Stimulated activated memory B cell treated with anti-CD40 and anti-IgM and Interleukin-4, amounts not matched to agents 10 μg/mL and 1 μg/mL and 100 μg/mL, for 72 hours (primary cell): Measurements from ENCODE around the gene KIRREL3.

Experiments used
- ATAC-seq: fragments of 150-1000 bp; cut with Tn5 transposase; 2 replicates; pipeline ENCODE4 v1.10.0; 2021
- H3K27ac Mint-ChIP-seq: one replicate; pipeline ENCODE4 v1.8.0; 2022; ENCODE audit warnings: mild to moderate bottlenecking, mixed read lengths
- H3K27me3 Mint-ChIP-seq: one replicate; pipeline ENCODE4 v1.8.0; 2022; ENCODE audit warnings: mixed read lengths
- H3K36me3 Mint-ChIP-seq: one replicate; pipeline ENCODE4 v1.8.0; 2022; ENCODE audit warnings: mixed read lengths
- H3K4me1 Mint-ChIP-seq: one replicate; pipeline ENCODE4 v1.8.0; 2022; ENCODE audit warnings: mixed read lengths
- H3K4me3 Mint-ChIP-seq: one replicate; pipeline ENCODE4 v1.8.0; 2022; ENCODE audit warnings: mild to moderate bottlenecking, moderate library complexity, mixed read lengths
- H3K9me3 Mint-ChIP-seq: one replicate; pipeline ENCODE4 v1.8.0; 2022; ENCODE audit warnings: mixed read lengths

The KIRREL3 gene

DNA sequence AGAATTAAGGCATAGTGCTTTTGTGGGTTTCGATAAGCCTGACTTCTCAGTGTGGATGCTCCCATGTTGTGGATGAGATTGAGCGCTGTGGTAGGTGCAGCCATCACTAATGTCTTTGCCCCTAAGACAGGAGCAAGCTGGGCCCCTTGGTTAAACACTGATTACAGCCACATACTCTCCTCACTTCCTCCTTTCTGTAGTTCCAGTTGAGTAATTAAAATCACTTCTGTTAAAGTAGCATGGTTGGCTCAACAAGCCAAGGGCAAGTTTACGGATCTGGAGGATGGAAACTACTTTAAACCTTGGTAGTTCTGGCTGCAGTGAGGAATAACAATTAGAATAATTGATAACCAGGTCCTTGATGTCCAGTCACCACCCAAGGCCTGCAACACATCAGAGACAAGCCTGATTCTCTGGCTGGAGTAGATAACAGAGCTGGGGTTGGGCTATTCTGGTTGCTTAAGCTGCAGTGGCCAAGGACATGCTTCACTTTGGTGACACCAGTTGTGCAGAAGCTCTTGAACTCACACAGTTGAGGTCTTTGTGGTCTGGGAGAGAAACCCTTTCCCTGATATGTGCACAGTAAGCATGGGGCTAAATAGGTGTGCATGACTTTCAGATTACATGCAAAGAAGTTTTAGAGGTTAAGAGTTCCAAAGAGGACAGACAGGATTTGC lies 81.3 kb downstream of the KIRREL3 start:
- H3K36me3 Mint-ChIP-seq = no peaks in the 10 kb centered on the region
- no peak overlapping the region for H3K27ac Mint-ChIP-seq
- no peaks in the 10 kb centered on the region for H3K9me3 Mint-ChIP-seq

DNA sequence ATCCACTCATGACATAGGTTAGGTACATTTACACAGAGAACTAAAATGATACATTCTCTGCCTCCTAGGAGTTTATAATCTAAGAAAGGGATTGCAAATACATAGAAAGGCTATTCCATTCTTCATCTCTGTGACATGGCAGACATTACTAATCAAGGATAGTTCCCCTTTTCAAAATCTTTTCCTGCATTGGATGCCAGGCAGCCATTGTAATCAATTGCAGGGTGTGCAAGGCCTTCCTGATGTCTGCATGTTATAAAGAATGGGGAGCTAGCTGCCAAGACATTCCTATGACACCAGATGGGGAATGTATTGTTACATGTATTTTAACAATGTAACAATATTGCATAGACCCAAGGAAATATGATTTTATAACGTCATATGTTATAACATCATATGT lies 82.0 kb downstream of the KIRREL3 start:
- H3K27ac Mint-ChIP-seq = no peak overlapping the region
- no peaks in the 10 kb centered on the region for H3K9me3 Mint-ChIP-seq

More for the DNA sequence above, 81.3 kb downstream of the KIRREL3 start:
- H3K27me3 Mint-ChIP-seq = no peaks in the 10 kb centered on the region
- peak; percentile 59 for ATAC-seq
- H3K4me1 Mint-ChIP-seq = no peaks in the 10 kb centered on the region
- no peak overlapping the region for H3K4me3 Mint-ChIP-seq

DNA sequence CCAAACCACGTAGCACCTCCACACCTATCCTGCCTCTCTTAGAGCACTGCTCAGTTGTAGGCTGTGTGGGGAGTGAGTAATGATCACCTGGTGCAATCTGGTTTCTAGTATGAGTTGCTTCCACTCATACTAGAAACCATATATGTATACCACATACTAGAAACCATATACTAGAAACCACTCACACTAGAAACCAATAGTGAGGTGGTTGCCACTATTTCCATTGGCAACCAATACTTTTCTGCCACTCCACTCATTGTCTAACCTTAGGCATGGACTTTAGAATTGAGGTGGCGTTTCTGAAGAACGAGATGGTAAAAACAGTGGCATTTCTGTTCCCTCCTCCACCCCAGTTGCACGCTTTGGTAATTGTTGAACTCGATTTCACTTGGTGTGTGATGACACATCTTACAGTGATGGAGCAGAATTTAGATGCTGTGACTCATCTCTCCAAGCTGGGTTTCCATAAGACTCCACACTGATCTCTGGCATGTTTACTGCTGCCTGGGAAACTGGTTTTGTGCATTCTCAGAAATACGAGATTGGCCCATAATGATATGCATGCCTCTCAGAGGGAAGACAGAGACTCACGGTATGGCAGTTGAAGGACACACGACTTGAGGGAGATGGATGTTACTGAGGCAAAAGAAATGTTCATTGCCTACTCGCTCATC lies 82.9 kb downstream of the KIRREL3 start:
- Mint-ChIP-seq H3K27me3 (no peaks in the 10 kb centered on the region), H3K27ac (no peak overlapping the region), H3K36me3 (no peaks in the 10 kb centered on the region), H3K4me1 (no peaks in the 10 kb centered on the region), H3K4me3 (no peak overlapping the region), H3K9me3 (no peaks in the 10 kb centered on the region)
- peak; percentile 65 for ATAC-seq

More for the DNA sequence above, 82.0 kb downstream of the KIRREL3 start:
- Mint-ChIP-seq H3K27me3 (no peaks in the 10 kb centered on the region), H3K36me3 (no peaks in the 10 kb centered on the region), H3K4me3 (no peak overlapping the region), H3K4me1 (no peaks in the 10 kb centered on the region)
- ATAC-seq = no peak

GRCh38 chr11:126915430-126915829 lies 85.1 kb downstream of the KIRREL3 start:
- Mint-ChIP-seq H3K9me3 (peaks cover 2% of the 10 kb centered on the region), H3K4me1 (no peaks in the 10 kb centered on the region), H3K4me3 (no peak overlapping the region), H3K27ac (no peak overlapping the region), H3K36me3 (no peaks in the 10 kb centered on the region), H3K27me3 (peaks cover 8% of the 10 kb centered on the region)
- no peak for ATAC-seq

GRCh38 chr11:126914941-126915340 lies 85.6 kb downstream of the KIRREL3 start:
- no peak for ATAC-seq
- no peak overlapping the region for H3K4me3 Mint-ChIP-seq
- peaks cover 2% of the 10 kb centered on the region for H3K9me3 Mint-ChIP-seq
- H3K4me1 Mint-ChIP-seq = no peaks in the 10 kb centered on the region
- H3K27me3 Mint-ChIP-seq = peaks cover 8% of the 10 kb centered on the region
- H3K36me3 Mint-ChIP-seq = no peaks in the 10 kb centered on the region
- H3K27ac Mint-ChIP-seq = no peak overlapping the region

DNA sequence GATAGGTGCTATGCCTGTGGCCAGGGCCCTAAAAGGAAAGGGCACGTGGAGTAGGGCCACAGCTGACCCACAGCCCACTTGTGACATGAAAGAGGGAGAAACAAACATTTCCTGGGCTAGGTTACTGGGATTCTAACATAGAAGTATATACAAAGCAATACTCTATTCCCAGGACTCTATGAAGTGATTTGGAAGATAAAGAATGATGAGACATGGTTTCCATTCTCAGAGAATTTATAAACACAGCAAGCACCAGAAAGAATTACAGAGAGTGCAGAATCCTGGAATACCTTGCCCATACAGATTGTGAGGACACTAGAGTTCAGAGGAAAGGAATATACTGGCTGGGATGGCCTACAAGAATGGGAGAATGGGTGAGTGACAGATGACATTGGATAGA lies 86.4 kb downstream of the KIRREL3 start:
- Mint-ChIP-seq H3K36me3 (no peaks in the 10 kb centered on the region), H3K27me3 (peaks cover 8% of the 10 kb centered on the region), H3K27ac (no peak overlapping the region), H3K4me1 (no peaks in the 10 kb centered on the region), H3K4me3 (no peak overlapping the region), H3K9me3 (peaks cover 2% of the 10 kb centered on the region)
- ATAC-seq = no peak

GRCh38 chr11:126904520-126904919 lies 96.0 kb downstream of the KIRREL3 start:
- H3K36me3 Mint-ChIP-seq = no peaks in the 10 kb centered on the region
- no peaks in the 10 kb centered on the region for H3K27me3 Mint-ChIP-seq
- no peak overlapping the region for H3K27ac Mint-ChIP-seq
- no peak for ATAC-seq
- H3K4me3 Mint-ChIP-seq = no peak overlapping the region
- H3K9me3 Mint-ChIP-seq = no peaks in the 10 kb centered on the region
- no peaks in the 10 kb centered on the region for H3K4me1 Mint-ChIP-seq

DNA sequence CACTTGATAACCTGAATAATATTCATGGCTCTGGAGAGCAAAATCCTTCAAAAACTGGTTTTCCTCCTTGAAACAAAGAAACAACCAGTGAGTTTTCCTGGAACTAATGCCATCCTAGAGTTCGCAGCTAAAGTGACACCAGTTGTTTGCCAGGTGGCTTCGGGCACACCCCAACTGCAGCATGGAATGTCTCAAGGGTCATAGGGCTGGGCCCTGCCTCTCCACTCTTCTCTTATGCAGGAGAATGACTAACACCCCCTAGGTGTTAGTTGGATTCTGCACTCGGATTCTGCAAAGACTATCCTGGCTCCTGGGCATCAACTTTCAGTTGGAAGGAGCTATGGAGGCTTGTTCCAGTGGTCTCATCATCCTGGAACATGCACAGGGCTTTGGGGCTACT lies 98.8 kb downstream of the KIRREL3 start:
- ATAC-seq = no peak
- Mint-ChIP-seq H3K27ac (no peak overlapping the region), H3K9me3 (peaks cover under 1% of the 10 kb centered on the region), H3K4me1 (no peaks in the 10 kb centered on the region), H3K27me3 (no peaks in the 10 kb centered on the region), H3K4me3 (no peak overlapping the region), H3K36me3 (no peaks in the 10 kb centered on the region)

- ATAC-seq = no peak
- no peaks in the 10 kb centered on the region for H3K27me3 Mint-ChIP-seq
- H3K9me3 Mint-ChIP-seq = peaks cover 6% of the 10 kb centered on the region
- no peak overlapping the region for H3K27ac Mint-ChIP-seq
- no peaks in the 10 kb centered on the region for H3K4me1 Mint-ChIP-seq
- H3K36me3 Mint-ChIP-seq = no peaks in the 10 kb centered on the region
- no peak overlapping the region for H3K4me3 Mint-ChIP-seq
Measured at GRCh38 chr11:126899961-126900748, 100.4 kb downstream of the KIRREL3 start.

- Mint-ChIP-seq H3K9me3 (peaks cover 6% of the 10 kb centered on the region), H3K4me1 (no peaks in the 10 kb centered on the region), H3K27me3 (no peaks in the 10 kb centered on the region), H3K36me3 (no peaks in the 10 kb centered on the region), H3K27ac (no peak overlapping the region), H3K4me3 (no peak overlapping the region)
- no peak for ATAC-seq
Measured at GRCh38 chr11:126898802-126899201, 101.8 kb downstream of the KIRREL3 start.

GRCh38 chr11:126897430-126897829 lies 103.1 kb downstream of the KIRREL3 start:
- no peak for ATAC-seq
- H3K9me3 Mint-ChIP-seq = peaks cover 8% of the 10 kb centered on the region
- no peaks in the 10 kb centered on the region for H3K27me3 Mint-ChIP-seq
- H3K4me1 Mint-ChIP-seq = no peaks in the 10 kb centered on the region
- no peak overlapping the region for H3K4me3 Mint-ChIP-seq
- no peak overlapping the region for H3K27ac Mint-ChIP-seq
- H3K36me3 Mint-ChIP-seq = no peaks in the 10 kb centered on the region

DNA sequence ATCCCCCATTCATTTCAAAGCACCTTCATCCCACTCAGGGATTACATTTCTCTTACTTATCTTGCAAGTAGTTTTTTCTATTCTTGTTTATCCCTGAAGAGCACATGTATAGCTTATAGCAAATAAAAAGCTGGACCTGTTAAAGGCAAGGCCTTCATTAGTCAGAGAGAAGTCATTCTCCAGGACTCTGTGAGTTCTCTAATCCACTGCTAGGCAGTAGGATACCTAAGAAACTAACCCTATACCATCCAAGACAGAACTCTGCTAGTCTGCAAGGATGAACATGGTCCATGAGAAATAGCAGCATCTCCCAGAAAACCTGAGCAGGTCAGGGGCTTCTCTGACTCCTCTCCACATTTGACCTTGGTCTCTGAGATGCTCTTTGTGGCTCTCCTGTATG lies 104.5 kb downstream of the KIRREL3 start:
- H3K9me3 Mint-ChIP-seq = peaks cover 8% of the 10 kb centered on the region
- no peak for ATAC-seq
- H3K4me1 Mint-ChIP-seq = no peaks in the 10 kb centered on the region
- no peak overlapping the region for H3K4me3 Mint-ChIP-seq
- no peak overlapping the region for H3K27ac Mint-ChIP-seq
- no peaks in the 10 kb centered on the region for H3K36me3 Mint-ChIP-seq
- H3K27me3 Mint-ChIP-seq = no peaks in the 10 kb centered on the region

GRCh38 chr11:126893796-126894195 lies 106.8 kb downstream of the KIRREL3 start:
- Mint-ChIP-seq H3K4me1 (no peaks in the 10 kb centered on the region), H3K4me3 (no peak overlapping the region), H3K27ac (no peak overlapping the region), H3K27me3 (no peaks in the 10 kb centered on the region), H3K36me3 (no peaks in the 10 kb centered on the region), H3K9me3 (peaks cover 8% of the 10 kb centered on the region)
- ATAC-seq = no peak

DNA sequence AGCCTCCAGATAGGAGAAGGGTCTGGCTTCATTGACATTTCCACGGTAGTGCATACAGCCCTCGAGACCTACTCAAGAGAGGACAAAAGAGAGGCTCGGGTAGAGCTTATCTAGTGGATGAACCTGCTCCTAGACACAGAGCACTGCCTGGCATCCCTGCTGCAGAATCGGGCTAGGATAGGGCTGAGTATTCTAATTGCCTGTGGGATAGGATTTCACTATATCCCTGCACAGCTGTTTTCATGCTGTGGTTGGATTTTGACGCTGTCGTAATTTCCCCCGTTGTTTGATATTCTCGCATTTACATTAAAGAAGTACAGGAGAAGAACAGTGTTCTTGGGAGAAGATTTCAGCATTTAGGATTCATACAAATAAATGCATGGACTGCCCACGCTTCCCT lies 107.8 kb downstream of the KIRREL3 start:
- Mint-ChIP-seq H3K4me3 (no peak overlapping the region), H3K9me3 (peaks cover 8% of the 10 kb centered on the region), H3K27me3 (no peaks in the 10 kb centered on the region), H3K4me1 (no peaks in the 10 kb centered on the region), H3K27ac (no peak overlapping the region), H3K36me3 (no peaks in the 10 kb centered on the region)
- no peak for ATAC-seq

DNA sequence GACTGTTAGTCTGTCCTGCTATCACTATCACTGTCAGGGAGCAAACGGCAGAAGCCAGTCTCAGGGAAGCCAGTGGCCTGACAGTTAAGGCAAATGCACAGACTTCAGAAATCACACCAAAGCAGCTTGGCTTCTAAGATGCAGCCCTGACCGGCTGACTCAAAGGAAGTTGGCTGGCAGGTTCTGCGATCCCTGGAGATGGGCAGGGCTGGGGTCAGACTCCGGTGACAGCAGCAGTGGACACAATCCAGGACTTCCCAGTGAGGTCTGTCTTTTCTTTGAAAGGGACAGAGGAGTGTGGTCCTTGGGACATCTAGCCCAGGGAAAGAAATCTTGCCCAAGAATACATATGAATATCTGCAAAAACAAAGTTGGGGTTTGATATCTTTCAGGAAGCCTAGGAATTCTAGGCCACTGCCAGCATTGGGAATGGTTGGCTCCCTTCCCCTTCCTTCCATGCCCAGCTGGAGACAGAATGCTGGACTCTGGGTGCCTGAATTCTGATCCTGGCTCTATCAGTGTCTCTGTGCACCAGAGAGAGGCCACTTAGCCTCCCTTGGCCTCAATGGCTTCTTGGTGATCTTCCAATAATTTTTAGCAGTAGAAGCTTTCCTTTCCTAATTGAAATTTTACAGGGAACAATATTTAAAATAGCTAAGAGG lies 108.9 kb downstream of the KIRREL3 start:
- Mint-ChIP-seq H3K9me3 (peaks cover 7% of the 10 kb centered on the region), H3K36me3 (no peaks in the 10 kb centered on the region), H3K27me3 (no peaks in the 10 kb centered on the region), H3K4me3 (no peak overlapping the region), H3K27ac (no peak overlapping the region), H3K4me1 (no peaks in the 10 kb centered on the region)
- ATAC-seq = no peak
